Activated B cell treated with CpG ODN at 0.5 μM for 24 hours (primary cell): ENCODE data around the gene ZNF79. TPM values are rescaled to one million over a fixed set of nuclear protein-coding genes. Genes with fewer than 3 reads are reported as not detected.

Experiments
- ATAC-seq: fragments of 200-7000 bp; cut with Tn5 transposase; one replicate; pipeline ENCODE4 v1.10.0; 2021; ENCODE audit warnings: low read depth, mild to moderate bottlenecking, moderate library complexity
- CTCF ChIA-PET: fragments of 350-600 bp; sonication (Branson Sonifier 250); formaldehyde crosslinking; loops from one replicate; lab custom pipeline; 2021; ENCODE audit warnings: antibody characterized with exemption; lab: Charles Lee
- POLR2A ChIA-PET: fragments of 350-600 bp; sonication (Branson Sonifier 250); formaldehyde crosslinking; loops from one replicate; lab custom pipeline; 2021; ENCODE audit warnings: antibody characterized with exemption; lab: Charles Lee
- DNase-seq: peaks from one replicate; pipeline ENCODE4 v3.0.0; 2022
- H3K27ac Mint-ChIP-seq: one replicate; pipeline ENCODE4 v1.8.0; 2020; ENCODE audit warnings: mixed read lengths
- H3K27me3 Mint-ChIP-seq: one replicate; pipeline ENCODE4 v1.8.0; 2021; ENCODE audit warnings: mixed read lengths
- H3K36me3 Mint-ChIP-seq: one replicate; pipeline ENCODE4 v1.8.0; 2021; ENCODE audit warnings: low read depth, mixed read lengths
- H3K4me1 Mint-ChIP-seq: one replicate; pipeline ENCODE4 v1.8.0; 2021; ENCODE audit warnings: mixed read lengths
- H3K4me3 Mint-ChIP-seq: one replicate; pipeline ENCODE4 v1.8.0; 2020; ENCODE audit warnings: mild to moderate bottlenecking, mixed read lengths
- H3K9me3 Mint-ChIP-seq: one replicate; pipeline ENCODE4 v1.8.0; 2020; ENCODE audit warnings: mixed read lengths
- intact Hi-C: fragments of 100-400 bp; cut with micrococcal nuclease; formaldehyde crosslinking; loops from one replicate; pipeline ENCODE4 v1.15.1; 2024
- total RNA-seq: library from RNA; stranded (reverse); gene quantifications from 2 replicates; pipeline ENCODE4 v1.2.3, GENCODE V29; 2022
- TF ChIP-seq, protein P1 (sequence below): fragments of 200-600 bp; IDR thresholded peaks from one replicate; pipeline ENCODE4 v1.8.0; 2022; ENCODE audit warnings: antibody characterized with exemption, mild to moderate bottlenecking

Gene ZNF79
- total RNA-seq, 1 donor from 2014 or later: 14.0 TPM

DNA sequence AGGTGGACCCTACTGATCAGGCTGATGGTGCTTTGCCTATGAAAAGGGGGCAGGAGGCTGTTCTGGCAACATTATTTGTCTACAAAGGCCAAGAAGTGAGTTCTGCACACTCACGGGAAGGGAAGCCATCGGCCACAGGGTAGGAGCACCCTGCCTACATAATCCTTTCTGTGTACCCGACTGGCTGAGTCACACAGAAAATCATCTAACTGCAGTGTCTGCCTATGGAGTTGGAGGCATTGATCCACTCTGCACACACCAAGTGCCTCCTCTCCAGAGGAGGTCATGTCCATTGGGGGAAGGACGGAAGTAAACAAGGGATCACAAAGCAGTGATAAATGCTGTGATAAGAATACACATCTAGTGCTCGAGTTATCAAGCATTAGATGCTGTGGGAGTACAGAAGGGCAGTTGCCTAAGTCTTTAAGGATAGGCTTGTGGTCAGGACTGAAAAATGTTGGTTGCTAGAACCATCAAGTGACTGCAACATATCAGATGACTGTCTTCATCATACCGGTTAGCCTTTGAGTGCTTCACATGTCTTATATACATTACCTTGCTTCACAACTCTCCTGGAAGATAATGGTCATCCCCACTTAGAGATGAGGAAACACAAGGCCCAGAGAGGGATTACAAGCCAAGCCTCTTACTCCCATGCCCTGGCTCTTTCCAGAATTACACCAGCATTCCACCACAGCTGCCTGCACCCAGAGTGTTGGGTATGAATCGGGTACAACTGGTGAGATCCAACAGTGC, 28.5 kb upstream of the ZNF79 start:
- TF ChIP-seq, protein P1, sequence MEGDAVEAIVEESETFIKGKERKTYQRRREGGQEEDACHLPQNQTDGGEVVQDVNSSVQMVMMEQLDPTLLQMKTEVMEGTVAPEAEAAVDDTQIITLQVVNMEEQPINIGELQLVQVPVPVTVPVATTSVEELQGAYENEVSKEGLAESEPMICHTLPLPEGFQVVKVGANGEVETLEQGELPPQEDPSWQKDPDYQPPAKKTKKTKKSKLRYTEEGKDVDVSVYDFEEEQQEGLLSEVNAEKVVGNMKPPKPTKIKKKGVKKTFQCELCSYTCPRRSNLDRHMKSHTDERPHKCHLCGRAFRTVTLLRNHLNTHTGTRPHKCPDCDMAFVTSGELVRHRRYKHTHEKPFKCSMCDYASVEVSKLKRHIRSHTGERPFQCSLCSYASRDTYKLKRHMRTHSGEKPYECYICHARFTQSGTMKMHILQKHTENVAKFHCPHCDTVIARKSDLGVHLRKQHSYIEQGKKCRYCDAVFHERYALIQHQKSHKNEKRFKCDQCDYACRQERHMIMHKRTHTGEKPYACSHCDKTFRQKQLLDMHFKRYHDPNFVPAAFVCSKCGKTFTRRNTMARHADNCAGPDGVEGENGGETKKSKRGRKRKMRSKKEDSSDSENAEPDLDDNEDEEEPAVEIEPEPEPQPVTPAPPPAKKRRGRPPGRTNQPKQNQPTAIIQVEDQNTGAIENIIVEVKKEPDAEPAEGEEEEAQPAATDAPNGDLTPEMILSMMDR: no peak
- Mint-ChIP-seq H3K36me3 (no peaks in the 10 kb centered on the region), H3K27ac (no peak overlapping the region), H3K27me3 (no peaks in the 10 kb centered on the region), H3K9me3 (no peaks in the 10 kb centered on the region), H3K4me1 (peaks cover 10% of the 10 kb centered on the region), H3K4me3 (peak overlapping the region; percentile 83)
- ATAC-seq: no peak
- no peak for DNase-seq
- intact Hi-C loops: loop anchor here (1.0 to 5.0 kb wide), 4 partner anchors 56 to 455 kb away; partner anchors contain the start of genes LRSAM1, RPL12 and STXBP1
- ChIA-PET POLR2A (interaction anchor here (0.7 to 2.3 kb wide), 8 partner anchors 8 to 522 kb away, joined by 3 to 44 read pairs (median 4); partner anchors contain the start of genes LRSAM1, RPL12, ST6GALNAC4 and ZNF79), CTCF (interaction anchor here (1.1 to 2.5 kb wide), 2 partner anchors 60 to 182 kb away, joined by 3 to 23 read pairs; no protein-coding TSS in a partner anchor)

DNA sequence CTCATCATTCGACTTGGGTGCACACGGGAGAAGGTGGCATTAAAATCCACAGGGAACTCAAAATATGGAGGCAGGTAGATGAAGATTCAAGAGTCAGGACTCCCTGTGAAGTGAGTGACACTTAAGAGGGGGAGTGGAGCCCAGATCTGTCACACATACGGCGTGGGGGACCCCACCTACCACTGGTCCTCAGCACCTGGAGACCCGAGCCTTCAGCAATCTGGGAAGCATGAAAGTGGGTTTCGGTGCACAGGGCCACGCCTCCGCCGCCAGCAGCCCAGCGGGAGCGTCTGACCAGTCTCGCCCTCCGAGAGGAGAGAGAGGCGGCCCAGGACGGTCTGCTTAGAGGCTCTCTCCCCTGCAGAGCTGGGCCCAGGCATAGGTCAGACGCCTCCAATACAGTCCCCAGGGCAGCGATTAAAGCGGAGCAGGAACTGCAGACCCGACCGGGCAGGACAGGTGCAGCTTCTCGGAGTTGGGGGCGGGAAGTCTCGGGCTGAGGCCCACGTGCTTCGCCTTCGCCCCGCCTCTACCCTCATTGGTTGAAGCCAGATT, 27.9 kb upstream of the ZNF79 start:
- H3K4me3 Mint-ChIP-seq: peak overlapping the region; percentile 83

DNA sequence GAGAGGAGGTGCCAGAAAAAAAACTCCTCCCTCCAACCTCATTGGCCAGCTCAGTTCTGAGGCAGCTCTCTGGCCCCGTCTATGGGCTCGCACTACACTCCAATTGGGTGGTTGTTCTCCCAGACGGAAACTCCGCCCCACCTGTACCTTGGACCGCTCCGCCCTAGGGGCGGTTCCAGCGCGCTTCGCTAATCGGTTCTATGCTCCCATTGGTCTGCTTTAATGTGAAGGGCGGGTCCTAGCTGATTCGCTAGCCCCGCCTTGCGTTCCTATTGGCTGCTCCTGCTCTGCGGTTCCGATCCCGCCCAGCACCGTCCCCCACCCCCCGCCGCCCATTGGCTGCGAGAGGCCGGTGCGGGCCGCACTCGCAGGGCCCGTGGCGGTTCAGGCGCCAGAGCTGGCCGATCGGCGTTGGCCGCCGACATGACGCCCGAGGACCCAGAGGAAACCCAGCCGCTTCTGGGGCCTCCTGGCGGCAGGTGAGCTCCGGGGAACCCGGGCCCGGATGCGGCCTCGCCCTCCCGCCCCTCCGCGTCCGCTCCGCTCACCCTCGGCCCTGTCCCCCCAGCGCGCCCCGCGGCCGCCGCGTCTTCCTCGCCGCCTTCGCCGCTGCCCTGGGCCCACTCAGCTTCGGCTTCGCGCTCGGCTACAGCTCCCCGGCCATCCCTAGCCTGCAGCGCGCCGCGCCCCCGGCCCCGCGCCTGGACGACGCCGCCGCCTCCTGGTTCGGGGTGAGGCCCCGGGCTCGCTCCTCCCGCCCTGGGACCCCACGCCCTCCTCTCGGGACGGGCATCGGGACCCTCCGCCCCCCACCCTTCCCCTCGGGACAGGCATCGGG, 27.2 kb upstream of the ZNF79 start, which contains the start of gene SLC2A8:
SLC2A8 (plus strand) TSS at position 362 of the 838 bp plus-strand sequence; CDS start at position 424, 62 bp downstream.
- H3K27ac Mint-ChIP-seq: peak within 1 kb of the TSS; percentile 35
- ChIA-PET POLR2A (interaction anchor here (0.5 to 2.3 kb wide), 22 partner anchors 9 to 1742 kb away, joined by 3 to 44 read pairs (median 4); partner anchors contain the start of genes LRSAM1, RPL12, ST6GALNAC4 and URM1), CTCF (interaction anchor here (0.8 to 2.5 kb wide), 8 partner anchors 58 to 483 kb away, joined by 3 to 23 read pairs (median 3); partner anchors contain the start of gene RALGPS1)
- ATAC-seq: peak; percentile 94
- no peaks in the 10 kb centered on the region for H3K9me3 Mint-ChIP-seq
- H3K27me3 Mint-ChIP-seq: no peaks in the 10 kb centered on the region
- TF ChIP-seq, protein P1: no peak
- peaks cover 10% of the 10 kb centered on the region for H3K4me1 Mint-ChIP-seq
- DNase-seq: peak; percentile 93
- H3K4me3 Mint-ChIP-seq: peak within 1 kb of the TSS; percentile 83
- intact Hi-C loops: loop anchor here (1.0 to 5.0 kb wide), 6 partner anchors 27 to 456 kb away; partner anchors contain the start of genes LRSAM1, RPL12, STXBP1 and ZNF79
- no peaks in the 10 kb centered on the region for H3K36me3 Mint-ChIP-seq

More for the DNA sequence above, 27.9 kb upstream of the ZNF79 start:
- ATAC-seq (no peak), DNase-seq (no peak)
- Mint-ChIP-seq H3K4me1 (peaks cover 10% of the 10 kb centered on the region), H3K27ac (peak overlapping the region; percentile 18), H3K27me3 (no peaks in the 10 kb centered on the region), H3K36me3 (no peaks in the 10 kb centered on the region), H3K9me3 (no peaks in the 10 kb centered on the region)
- ChIA-PET POLR2A (interaction anchor here (0.5 to 2.3 kb wide), 20 partner anchors 8 to 1633 kb away, joined by 3 to 44 read pairs (median 4); partner anchors contain the start of genes LRSAM1, RPL12, ST6GALNAC4 and URM1), CTCF (interaction anchor here (0.8 to 2.5 kb wide), 8 partner anchors 59 to 482 kb away, joined by 3 to 23 read pairs (median 3); partner anchors contain the start of gene RALGPS1)
- TF ChIP-seq, protein P1: no peak
- intact Hi-C loops: loop anchor here (1.0 to 5.0 kb wide), 4 partner anchors 55 to 456 kb away; partner anchors contain the start of genes LRSAM1, RPL12 and STXBP1

DNA sequence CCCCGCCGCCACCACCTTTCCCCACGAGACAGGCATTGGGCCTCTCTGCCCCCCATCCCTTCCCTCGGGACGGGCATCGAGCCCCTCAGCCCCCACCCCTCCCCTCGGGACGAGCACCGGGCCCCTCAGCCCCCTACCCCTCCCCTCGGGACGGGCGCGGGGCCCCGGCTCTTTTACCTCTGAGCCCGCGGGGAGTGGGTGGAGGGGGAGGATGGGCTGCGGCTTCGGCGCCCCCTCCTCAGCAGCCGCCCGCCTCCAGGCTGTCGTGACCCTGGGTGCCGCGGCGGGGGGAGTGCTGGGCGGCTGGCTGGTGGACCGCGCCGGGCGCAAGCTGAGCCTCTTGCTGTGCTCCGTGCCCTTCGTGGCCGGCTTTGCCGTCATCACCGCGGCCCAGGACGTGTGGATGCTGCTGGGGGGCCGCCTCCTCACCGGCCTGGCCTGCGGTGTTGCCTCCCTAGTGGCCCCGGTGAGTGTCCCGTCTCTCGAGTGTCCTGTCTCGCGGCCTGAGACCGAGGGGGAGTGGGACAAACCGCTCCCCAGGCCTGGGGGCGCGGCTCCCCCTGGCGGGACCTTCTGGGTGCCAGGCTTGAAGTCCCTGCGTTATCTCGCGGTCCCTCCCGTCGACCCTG, 26.4 kb upstream of the ZNF79 start:
- ATAC-seq (no peak), DNase-seq (peak; percentile 32)
- H3K36me3 Mint-ChIP-seq: no peaks in the 10 kb centered on the region
- H3K27me3 Mint-ChIP-seq: no peaks in the 10 kb centered on the region
- TF ChIP-seq, protein P1: no peak
- intact Hi-C loops: loop anchor here (1.0 to 5.0 kb wide), 5 partner anchors 27 to 457 kb away; partner anchors contain the start of genes STXBP1 and ZNF79
- peaks cover 10% of the 10 kb centered on the region for H3K4me1 Mint-ChIP-seq
- peak overlapping the region; percentile 83 for H3K4me3 Mint-ChIP-seq
- no peak overlapping the region for H3K27ac Mint-ChIP-seq
- H3K9me3 Mint-ChIP-seq: no peaks in the 10 kb centered on the region
- ChIA-PET POLR2A (interaction anchor here (0.6 to 2.3 kb wide), 7 partner anchors 26 to 1742 kb away, joined by 3 to 44 read pairs (median 5); partner anchors contain the start of genes LRSAM1, RPL12 and ZNF79), CTCF (interaction anchor here (1.1 to 2.5 kb wide), 5 partner anchors 114 to 188 kb away, joined by 3 to 23 read pairs (median 3); no protein-coding TSS in a partner anchor)
